Activated T-helper 9 cell treated with anti-CD3 and anti-CD28 coated beads, Interleukin-2, amount 50 U/mL, for 16 hours (primary cell): ENCODE results near the gene C4A.
"Not testable (repeated sequence)": the region's sequence is repeated elsewhere in the genome, so short reads cannot be mapped to it uniquely, and the experiment has no call there.

ENCODE experiments used
- DNase-seq: peaks from one replicate; pipeline ENCODE4 v3.0.0-alpha.2; 2020; ENCODE audit warnings: low read depth

C4A gene

GRCh38 chr6:31961616-31962015, 20.2 kb upstream of the C4A start:
- DNase-seq: no peak

- no peak for DNase-seq
Measured at GRCh38 chr6:31963921-31964320, 17.9 kb upstream of the C4A start.

- DNase-seq: no peak
Measured at GRCh38 chr6:31965700-31966099, 16.2 kb upstream of the C4A start.

GRCh38 chr6:31966506-31966905, 15.4 kb upstream of the C4A start:
- DNase-seq: no peak

- no peak for DNase-seq
Measured at GRCh38 chr6:31966997-31967925, 14.6 kb upstream of the C4A start.

- DNase-seq: no peak
Measured at GRCh38 chr6:31967926-31968320, 13.9 kb upstream of the C4A start.

- DNase-seq: no peak
Measured at GRCh38 chr6:31968326-31968725, 13.5 kb upstream of the C4A start.

GRCh38 chr6:31968791-31969711, 12.8 kb upstream of the C4A start:
- no peak for DNase-seq

- DNase-seq: no peak
Measured at GRCh38 chr6:31969712-31970603, 11.9 kb upstream of the C4A start.

- DNase-seq: no peak
Measured at GRCh38 chr6:31970604-31971271, 11.1 kb upstream of the C4A start.

GRCh38 chr6:31971279-31971992, 10.4 kb upstream of the C4A start:
- DNase-seq: no peak

- DNase-seq: peak; percentile 97
Measured at GRCh38 chr6:31971993-31972708, 9.7 kb upstream of the C4A start, which contains the start of gene DXO. Gene DXO (minus strand): TSS chr6:31972138. CDS start chr6:31971675, 463 bp downstream.

GRCh38 chr6:31972709-31973350, 9.0 kb upstream of the C4A start:
- DNase-seq: no peak

- DNase-seq: not testable (repeated sequence)
Measured at GRCh38 chr6:31976065-31976464, 5.8 kb upstream of the C4A start.

GRCh38 chr6:31977816-31978431, 3.9 kb upstream of the C4A start:
- DNase-seq: no peak

GRCh38 chr6:31978831-31979230, 3.0 kb upstream of the C4A start:
- no peak for DNase-seq

GRCh38 chr6:31979238-31979898, 2.5 kb upstream of the C4A start:
- no peak for DNase-seq

- DNase-seq: not testable (repeated sequence)
Measured at GRCh38 chr6:31980195-31980876, 1.5 kb upstream of the C4A start.
